ENCODE measurements around the gene SNPH.

DNA sequence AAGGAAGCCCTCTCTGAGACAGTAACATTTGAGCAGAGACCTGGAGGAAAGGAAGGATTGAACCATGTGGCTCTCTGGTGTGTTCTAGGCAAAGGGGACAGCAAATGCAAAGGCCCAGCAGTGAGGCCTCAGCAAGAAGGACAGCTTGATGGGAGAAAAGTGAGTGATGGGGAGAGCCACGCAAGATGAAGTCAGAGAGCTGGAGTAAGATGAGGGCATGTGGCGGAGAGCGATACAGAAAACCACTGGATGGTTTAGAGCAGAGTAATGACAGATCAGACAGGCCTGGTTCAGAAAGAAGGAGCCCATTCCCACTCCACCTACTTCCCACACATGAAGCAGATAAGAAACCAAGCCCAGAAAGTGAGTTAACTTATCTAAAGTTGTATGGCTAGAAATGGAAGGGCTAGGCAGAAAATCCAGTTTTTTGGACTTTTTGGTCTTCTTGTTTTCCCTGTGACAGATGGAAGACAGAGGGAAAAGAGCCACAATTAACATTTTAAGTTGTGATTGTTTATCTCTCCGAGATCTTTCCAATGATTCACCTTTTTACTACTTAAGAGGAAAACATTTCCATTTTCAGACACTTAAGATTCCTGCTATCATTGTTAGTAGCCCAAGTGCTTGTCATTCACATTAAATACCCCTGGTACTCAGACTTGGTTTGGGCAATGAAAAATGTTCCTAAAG lies 723 bp upstream of the SNPH start:
- TF ChIP-seq CTCF (IDR thresholded peaks at IDR 0.05; ENCODE audit: low read depth, low read length) (no peak), MAX (IDR thresholded peaks at IDR 0.05; ENCODE audit: low read depth, low read length) (no peak), POLR2A (IDR thresholded peaks at IDR 0.05; ENCODE audit: extremely low read depth, insufficient read length) (no peak)

All from NB4 (cell line).